ENCODE measurements around the gene UBE2J2.
A peak's percentile ranks its signal among the peaks of the same experiment; 100 is the strongest.

GRCh38 chr1:1318131-1318652, 44.5 kb upstream of the UBE2J2 start:
- no peak for TF ChIP-seq CTCF (IDR thresholded peaks at IDR 0.05)
- TF ChIP-seq POLR2A (IDR thresholded peaks at IDR 0.05), result no peak
- TF ChIP-seq POLR2AphosphoS5 (IDR thresholded peaks at IDR 0.05; ENCODE audit: insufficient read depth in 1 of 2, low read depth in 1 of 2), result peak; percentile 53 to 91
